ENCODE data around the gene DHRS3.

DNA sequence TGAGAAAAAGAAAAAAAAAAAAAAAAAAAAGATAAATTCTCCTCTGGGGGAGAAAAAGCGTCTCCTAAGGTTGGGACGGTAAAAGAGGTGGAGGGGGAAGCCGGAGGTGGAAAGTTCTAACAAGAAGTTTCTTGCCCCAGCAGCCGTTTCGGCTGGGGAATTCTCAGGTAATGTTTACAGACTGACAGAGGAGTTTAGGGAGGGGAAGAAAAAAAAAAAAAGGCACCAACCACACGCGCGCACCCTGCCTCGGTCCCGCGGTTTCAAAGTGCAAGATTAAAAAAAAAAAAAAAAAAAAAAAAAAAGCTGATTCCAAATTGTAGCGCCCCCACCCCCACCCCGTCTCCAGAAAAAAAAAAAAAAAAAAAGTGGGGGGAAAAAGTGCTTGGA lies 504 bp downstream of the DHRS3 start:
- TF ChIP-seq, protein P1, sequence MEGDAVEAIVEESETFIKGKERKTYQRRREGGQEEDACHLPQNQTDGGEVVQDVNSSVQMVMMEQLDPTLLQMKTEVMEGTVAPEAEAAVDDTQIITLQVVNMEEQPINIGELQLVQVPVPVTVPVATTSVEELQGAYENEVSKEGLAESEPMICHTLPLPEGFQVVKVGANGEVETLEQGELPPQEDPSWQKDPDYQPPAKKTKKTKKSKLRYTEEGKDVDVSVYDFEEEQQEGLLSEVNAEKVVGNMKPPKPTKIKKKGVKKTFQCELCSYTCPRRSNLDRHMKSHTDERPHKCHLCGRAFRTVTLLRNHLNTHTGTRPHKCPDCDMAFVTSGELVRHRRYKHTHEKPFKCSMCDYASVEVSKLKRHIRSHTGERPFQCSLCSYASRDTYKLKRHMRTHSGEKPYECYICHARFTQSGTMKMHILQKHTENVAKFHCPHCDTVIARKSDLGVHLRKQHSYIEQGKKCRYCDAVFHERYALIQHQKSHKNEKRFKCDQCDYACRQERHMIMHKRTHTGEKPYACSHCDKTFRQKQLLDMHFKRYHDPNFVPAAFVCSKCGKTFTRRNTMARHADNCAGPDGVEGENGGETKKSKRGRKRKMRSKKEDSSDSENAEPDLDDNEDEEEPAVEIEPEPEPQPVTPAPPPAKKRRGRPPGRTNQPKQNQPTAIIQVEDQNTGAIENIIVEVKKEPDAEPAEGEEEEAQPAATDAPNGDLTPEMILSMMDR (IDR thresholded peaks at IDR 0.05) = no peak
- TF ChIP-seq POLR2A (IDR thresholded peaks at IDR 0.05) = no peak

Data from vagina (tissue), 2 donors.